AG09309 (cell line): ENCODE measurements around the gene WDFY3.

Source experiments
- DNase-seq: peaks from one replicate; pipeline ENCODE4 v3.0.0-alpha.2; 2010; ENCODE audit warnings: low read depth
- H3K4me3 ChIP-seq: 2 replicates; pipeline ENCODE4 v1.5.1; 2011; ENCODE audit warnings: mild to moderate bottlenecking, low read depth, low read length, moderate library complexity; ENCODE audit not compliant: control insufficient read depth
- TF ChIP-seq, protein P1 (sequence below): IDR thresholded peaks from 2 replicates; pipeline ENCODE4 v1.5.1; 2011; ENCODE audit warnings: mild to moderate bottlenecking, low read depth, low read length, inconsistent platforms; ENCODE audit not compliant: insufficient read depth, control insufficient read depth; ENCODE audit errors: missing control alignments

Gene WDFY3

DNA sequence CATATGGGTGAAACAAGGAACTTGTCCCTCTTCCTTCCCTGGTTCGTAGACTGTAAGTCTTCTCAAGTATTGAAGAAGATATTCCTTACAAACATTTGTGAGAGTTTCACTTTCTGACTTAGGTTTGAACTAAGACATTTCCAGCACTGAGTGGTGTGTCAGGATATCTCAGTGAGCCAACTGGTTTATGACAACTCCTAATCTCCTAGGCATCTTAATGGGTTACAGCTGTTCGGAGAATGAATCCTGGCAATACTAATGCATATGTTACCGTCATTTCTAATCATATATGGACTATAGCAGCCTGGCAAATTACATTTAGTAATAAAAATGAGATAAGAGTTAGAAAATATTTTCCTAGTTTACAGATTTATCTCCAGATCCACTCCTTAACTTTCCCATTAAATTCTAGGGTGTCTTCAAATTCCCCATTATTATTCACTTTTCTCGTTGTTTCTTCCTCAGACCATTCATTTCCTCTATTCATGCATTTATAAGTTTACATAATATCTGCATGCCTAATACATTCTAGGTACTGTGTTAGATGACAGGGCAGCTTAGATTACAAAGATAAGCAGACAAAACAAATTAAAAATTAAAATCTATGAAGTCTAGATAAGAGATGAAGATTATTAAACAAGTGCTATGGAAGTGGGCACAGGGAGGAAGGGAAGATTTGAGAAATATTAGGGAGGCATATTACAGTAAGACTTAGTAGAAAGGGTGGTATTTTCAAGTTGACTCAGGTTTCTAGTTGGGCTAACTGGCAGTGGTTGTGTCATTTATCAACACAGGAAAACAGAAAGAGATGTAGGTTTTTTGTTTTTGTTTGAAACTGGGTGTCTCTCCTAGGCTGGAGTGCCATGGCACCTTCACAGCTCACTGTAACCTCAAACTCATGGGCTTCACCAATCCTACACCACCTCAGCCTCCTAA is 173.9 kb downstream of the WDFY3 start:
- TF ChIP-seq, protein P1, sequence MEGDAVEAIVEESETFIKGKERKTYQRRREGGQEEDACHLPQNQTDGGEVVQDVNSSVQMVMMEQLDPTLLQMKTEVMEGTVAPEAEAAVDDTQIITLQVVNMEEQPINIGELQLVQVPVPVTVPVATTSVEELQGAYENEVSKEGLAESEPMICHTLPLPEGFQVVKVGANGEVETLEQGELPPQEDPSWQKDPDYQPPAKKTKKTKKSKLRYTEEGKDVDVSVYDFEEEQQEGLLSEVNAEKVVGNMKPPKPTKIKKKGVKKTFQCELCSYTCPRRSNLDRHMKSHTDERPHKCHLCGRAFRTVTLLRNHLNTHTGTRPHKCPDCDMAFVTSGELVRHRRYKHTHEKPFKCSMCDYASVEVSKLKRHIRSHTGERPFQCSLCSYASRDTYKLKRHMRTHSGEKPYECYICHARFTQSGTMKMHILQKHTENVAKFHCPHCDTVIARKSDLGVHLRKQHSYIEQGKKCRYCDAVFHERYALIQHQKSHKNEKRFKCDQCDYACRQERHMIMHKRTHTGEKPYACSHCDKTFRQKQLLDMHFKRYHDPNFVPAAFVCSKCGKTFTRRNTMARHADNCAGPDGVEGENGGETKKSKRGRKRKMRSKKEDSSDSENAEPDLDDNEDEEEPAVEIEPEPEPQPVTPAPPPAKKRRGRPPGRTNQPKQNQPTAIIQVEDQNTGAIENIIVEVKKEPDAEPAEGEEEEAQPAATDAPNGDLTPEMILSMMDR: no peak
- H3K4me3 ChIP-seq: no peak overlapping the region
- peak; percentile 44 for DNase-seq

DNA sequence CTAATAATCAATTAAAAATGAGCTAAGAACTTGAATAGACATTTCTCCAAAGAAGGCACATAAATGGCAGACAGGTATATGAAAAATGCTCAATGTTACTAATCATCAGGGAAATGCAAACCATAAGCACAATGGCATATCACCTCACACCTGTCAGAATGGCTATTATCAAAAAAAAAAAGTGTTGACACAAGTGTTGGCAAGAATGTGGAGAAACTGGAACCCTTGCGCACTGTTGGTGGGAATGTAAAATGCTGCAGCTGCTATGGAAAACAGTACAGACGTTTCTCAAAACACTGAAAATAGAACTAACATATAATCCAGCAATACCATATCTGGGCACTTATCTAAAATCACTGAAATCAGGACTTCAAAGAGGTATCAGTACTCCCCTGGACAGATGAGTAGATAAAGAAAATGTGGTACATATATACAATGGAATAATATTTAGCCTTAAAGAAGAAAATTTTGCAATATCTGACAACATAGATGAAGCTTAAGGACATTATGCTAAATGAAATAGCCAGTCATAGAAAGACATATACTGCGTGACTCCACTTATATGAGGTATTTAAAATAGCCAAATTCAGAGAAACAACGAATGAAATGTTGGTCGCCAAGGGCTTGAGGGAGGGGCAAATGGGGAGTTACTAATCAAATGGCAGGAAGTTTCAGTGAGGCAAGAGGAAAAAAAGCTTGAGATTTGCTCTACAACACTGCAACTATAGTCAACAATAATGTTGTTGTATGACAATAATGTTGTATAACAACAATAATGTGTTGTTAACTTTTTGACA is 175.5 kb downstream of the WDFY3 start:
- no peak for DNase-seq
- TF ChIP-seq, protein P1: no peak
- H3K4me3 ChIP-seq: no peak overlapping the region

DNA sequence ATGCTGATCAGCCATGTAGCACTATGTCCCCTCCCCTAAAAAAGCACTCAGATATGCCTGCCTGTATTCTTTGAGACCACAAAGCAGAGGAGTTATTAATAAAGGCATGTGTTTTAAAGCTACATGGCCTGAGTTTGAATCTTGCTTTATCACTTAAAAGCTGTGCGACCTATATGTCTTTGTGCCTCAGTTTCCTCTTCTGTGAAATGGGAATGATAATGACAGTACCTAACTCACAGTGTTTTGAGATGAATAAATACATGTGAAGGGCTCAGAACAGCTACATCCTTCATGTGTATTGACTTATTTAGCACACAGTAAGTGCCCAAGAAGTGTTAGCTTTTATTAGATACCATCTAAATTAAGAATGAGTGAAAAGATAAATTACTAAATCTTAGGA is 180.0 kb downstream of the WDFY3 start:
- TF ChIP-seq, protein P1: no peak
- H3K4me3 ChIP-seq: no peak overlapping the region
- no peak for DNase-seq

DNA sequence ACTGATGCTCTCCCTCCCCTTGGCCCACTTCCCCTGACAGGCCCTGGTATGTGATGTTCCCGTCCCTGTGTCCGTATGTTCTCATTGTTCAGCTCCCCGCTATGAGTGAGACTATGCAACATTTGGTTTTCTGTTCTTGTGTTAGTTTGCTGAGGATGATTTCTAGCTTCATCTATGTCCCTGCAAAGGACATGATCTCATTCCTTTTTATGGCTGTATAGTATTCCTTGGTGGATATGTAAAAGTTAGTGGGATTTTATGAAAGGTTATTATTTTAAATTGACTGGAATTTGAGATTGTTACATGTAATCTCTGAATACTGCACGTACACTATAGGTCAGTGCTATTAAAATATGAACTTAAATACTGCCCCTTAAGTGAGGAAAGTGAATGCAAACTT is 184.0 kb downstream of the WDFY3 start:
- TF ChIP-seq, protein P1: no peak
- DNase-seq: no peak
- no peak overlapping the region for H3K4me3 ChIP-seq

DNA sequence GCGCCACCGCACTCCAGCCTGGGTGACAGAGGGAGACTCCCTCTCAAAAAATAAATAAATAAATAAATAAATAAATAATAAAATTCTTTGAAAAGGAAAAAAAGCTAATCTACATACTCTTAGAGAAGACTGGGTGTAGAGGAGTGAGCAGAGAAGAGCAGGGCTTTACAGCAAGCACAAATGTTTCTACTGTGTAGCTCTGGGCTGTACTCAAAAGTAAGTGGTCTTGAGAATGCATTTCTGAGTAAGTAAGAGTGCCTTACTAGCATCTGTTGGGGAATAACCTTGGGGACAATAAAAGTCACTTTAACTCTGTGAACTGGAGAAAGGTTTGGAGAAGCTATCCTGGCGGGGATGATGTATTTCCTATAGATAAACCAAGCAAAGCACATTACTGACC is 185.8 kb downstream of the WDFY3 start:
- TF ChIP-seq, protein P1: no peak
- DNase-seq: no peak
- no peak overlapping the region for H3K4me3 ChIP-seq

DNA sequence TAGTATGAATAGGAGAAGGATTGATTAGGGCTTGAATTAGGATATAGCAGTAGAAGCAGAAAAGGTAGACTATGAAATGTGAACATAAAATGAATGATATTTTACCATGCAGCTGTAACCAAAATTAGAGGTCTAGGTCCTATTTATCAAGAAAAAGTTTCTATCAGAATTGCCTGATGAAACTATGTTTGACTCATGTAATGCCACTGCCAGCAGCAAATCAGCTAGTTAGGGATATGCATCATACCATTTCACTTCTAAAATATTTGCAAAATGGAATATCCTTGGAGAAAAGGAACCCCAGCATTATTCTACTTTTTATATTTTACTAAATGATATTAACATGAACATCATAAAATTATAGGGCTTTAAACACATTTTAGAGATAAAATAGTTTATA is 188.4 kb downstream of the WDFY3 start:
- H3K4me3 ChIP-seq: no peak overlapping the region
- no peak for DNase-seq
- TF ChIP-seq, protein P1: no peak
